ENCODE measurements around the gene SLC35F4. TPM values are rescaled to one million over a fixed set of nuclear protein-coding genes. Genes with fewer than 3 reads are reported as not detected.
"Not testable (repeated sequence)": the region's sequence is repeated elsewhere in the genome, so short reads cannot be mapped to it uniquely, and the experiment has no call there.

Gene SLC35F4
- total RNA-seq, 1 donor from 2014 or later, result not detected

GRCh38 chr14:57865066-57865402 is 858 bp downstream of the SLC35F4 start:
- Mint-ChIP-seq H3K27me3 (ENCODE audit: unreplicated experiment) (peaks cover 29% of the 10 kb centered on the region), H3K9me3 (ENCODE audit: unreplicated experiment) (no peaks in the 10 kb centered on the region), H3K4me3 (ENCODE audit: unreplicated experiment) (no peak overlapping the region), H3K4me1 (ENCODE audit: unreplicated experiment) (no peaks in the 10 kb centered on the region), H3K27ac (ENCODE audit: unreplicated experiment) (no peak overlapping the region), H3K36me3 (ENCODE audit: unreplicated experiment) (no peaks in the 10 kb centered on the region)
- TF ChIP-seq, protein P1, sequence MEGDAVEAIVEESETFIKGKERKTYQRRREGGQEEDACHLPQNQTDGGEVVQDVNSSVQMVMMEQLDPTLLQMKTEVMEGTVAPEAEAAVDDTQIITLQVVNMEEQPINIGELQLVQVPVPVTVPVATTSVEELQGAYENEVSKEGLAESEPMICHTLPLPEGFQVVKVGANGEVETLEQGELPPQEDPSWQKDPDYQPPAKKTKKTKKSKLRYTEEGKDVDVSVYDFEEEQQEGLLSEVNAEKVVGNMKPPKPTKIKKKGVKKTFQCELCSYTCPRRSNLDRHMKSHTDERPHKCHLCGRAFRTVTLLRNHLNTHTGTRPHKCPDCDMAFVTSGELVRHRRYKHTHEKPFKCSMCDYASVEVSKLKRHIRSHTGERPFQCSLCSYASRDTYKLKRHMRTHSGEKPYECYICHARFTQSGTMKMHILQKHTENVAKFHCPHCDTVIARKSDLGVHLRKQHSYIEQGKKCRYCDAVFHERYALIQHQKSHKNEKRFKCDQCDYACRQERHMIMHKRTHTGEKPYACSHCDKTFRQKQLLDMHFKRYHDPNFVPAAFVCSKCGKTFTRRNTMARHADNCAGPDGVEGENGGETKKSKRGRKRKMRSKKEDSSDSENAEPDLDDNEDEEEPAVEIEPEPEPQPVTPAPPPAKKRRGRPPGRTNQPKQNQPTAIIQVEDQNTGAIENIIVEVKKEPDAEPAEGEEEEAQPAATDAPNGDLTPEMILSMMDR (IDR thresholded peaks at IDR 0.05), result no peak
- DNase-seq (ENCODE audit: extremely low spot score, unreplicated experiment), result no peak

DNA sequence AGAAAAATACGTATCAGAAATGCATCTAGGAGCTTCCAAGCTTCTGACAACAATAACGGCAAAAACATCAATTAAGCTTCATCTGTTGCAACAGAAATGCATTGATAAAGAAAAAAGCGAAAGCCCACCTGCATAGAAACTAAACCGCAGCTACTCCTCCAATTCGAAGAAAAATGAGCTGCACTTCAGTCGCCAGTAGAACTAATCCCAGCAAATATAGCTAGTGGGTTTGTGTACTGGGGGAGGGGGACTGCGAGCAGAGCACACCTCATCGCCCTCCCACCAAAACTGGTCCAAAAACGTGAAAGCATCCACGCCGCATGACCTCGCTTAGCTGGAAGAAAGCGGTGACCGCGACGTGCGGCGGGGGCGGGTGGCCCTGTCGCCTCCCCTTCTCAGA is 1.2 kb downstream of the SLC35F4 start:
- Mint-ChIP-seq H3K27ac (ENCODE audit: unreplicated experiment) (no peak overlapping the region), H3K4me3 (ENCODE audit: unreplicated experiment) (no peak overlapping the region), H3K27me3 (ENCODE audit: unreplicated experiment) (peaks cover 29% of the 10 kb centered on the region), H3K4me1 (ENCODE audit: unreplicated experiment) (no peaks in the 10 kb centered on the region), H3K9me3 (ENCODE audit: unreplicated experiment) (no peaks in the 10 kb centered on the region), H3K36me3 (ENCODE audit: unreplicated experiment) (no peaks in the 10 kb centered on the region)
- no peak for DNase-seq (ENCODE audit: extremely low spot score, unreplicated experiment)
- TF ChIP-seq, protein P1 (IDR thresholded peaks at IDR 0.05), result no peak

DNA sequence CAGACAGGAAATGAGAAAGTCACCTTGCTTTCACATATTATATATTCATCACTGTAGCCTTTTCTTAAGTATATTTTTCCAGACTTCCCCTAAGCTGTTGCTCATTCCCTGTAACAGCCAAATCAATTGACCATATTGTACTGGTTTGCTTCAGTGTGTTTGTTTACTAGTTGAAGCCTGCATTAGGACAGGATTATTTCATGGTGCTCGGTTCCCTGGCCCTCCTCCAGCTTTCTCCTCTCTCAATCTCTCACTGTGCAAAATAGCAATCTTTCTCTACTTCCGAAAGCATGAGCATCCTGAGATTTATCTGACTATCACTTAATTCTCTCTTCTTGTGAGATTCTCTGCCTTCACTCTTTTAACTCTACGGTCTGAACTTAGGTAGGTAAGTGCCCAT is 2.4 kb downstream of the SLC35F4 start:
- no peak for DNase-seq (ENCODE audit: extremely low spot score, unreplicated experiment)
- H3K4me1 Mint-ChIP-seq (ENCODE audit: unreplicated experiment), result no peaks in the 10 kb centered on the region
- no peaks in the 10 kb centered on the region for H3K36me3 Mint-ChIP-seq (ENCODE audit: unreplicated experiment)
- no peak overlapping the region for H3K4me3 Mint-ChIP-seq (ENCODE audit: unreplicated experiment)
- TF ChIP-seq, protein P1 (IDR thresholded peaks at IDR 0.05), result no peak
- no peaks in the 10 kb centered on the region for H3K9me3 Mint-ChIP-seq (ENCODE audit: unreplicated experiment)
- no peak overlapping the region for H3K27ac Mint-ChIP-seq (ENCODE audit: unreplicated experiment)
- H3K27me3 Mint-ChIP-seq (ENCODE audit: unreplicated experiment), result peaks cover 29% of the 10 kb centered on the region

DNA sequence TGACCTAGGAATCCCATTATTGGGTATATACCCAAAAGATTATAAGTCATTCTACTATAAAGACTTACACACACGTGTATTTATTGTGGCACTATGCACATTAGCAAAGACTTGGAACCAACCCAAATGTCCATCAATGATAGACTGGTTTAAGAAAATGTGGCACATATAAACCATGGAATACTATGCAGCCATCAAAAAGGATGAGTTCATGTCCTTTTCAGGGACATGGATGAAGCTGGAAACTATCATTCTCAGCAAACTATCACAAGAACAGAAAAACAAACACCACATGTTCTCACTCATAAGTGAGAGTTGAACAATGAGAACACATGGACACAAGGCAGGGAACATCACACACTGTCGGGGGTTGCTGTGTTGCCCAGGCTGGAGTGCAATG is 10.2 kb downstream of the SLC35F4 start:
- H3K27ac Mint-ChIP-seq (ENCODE audit: unreplicated experiment); H3K4me3 Mint-ChIP-seq (ENCODE audit: unreplicated experiment); DNase-seq (ENCODE audit: extremely low spot score, unreplicated experiment); H3K4me1 Mint-ChIP-seq (ENCODE audit: unreplicated experiment); H3K36me3 Mint-ChIP-seq (ENCODE audit: unreplicated experiment); H3K9me3 Mint-ChIP-seq (ENCODE audit: unreplicated experiment); H3K27me3 Mint-ChIP-seq (ENCODE audit: unreplicated experiment): not testable (repeated sequence)

GRCh38 chr14:57854571-57854970 is 11.3 kb downstream of the SLC35F4 start:
- TF ChIP-seq, protein P1 (IDR thresholded peaks at IDR 0.05), result no peak
- Mint-ChIP-seq H3K27me3 (ENCODE audit: unreplicated experiment) (no peaks in the 10 kb centered on the region), H3K4me1 (ENCODE audit: unreplicated experiment) (no peaks in the 10 kb centered on the region), H3K27ac (ENCODE audit: unreplicated experiment) (no peak overlapping the region), H3K9me3 (ENCODE audit: unreplicated experiment) (no peaks in the 10 kb centered on the region), H3K4me3 (ENCODE audit: unreplicated experiment) (no peak overlapping the region), H3K36me3 (ENCODE audit: unreplicated experiment) (no peaks in the 10 kb centered on the region)
- DNase-seq (ENCODE audit: extremely low spot score, unreplicated experiment), result no peak

GRCh38 chr14:57851354-57851753 is 14.5 kb downstream of the SLC35F4 start:
- DNase-seq (ENCODE audit: extremely low spot score, unreplicated experiment), result no peak

More at GRCh38 chr14:57851354-57851753, 14.5 kb downstream of the SLC35F4 start:
- TF ChIP-seq, protein P1 (IDR thresholded peaks at IDR 0.05), result no peak
- Mint-ChIP-seq H3K9me3 (ENCODE audit: unreplicated experiment) (no peaks in the 10 kb centered on the region), H3K4me3 (ENCODE audit: unreplicated experiment) (no peak overlapping the region), H3K27ac (ENCODE audit: unreplicated experiment) (no peak overlapping the region), H3K36me3 (ENCODE audit: unreplicated experiment) (no peaks in the 10 kb centered on the region), H3K4me1 (ENCODE audit: unreplicated experiment) (no peaks in the 10 kb centered on the region), H3K27me3 (ENCODE audit: unreplicated experiment) (no peaks in the 10 kb centered on the region)

All from osteocyte (in vitro differentiated cells).